Kidney (tissue), 14 donors: ENCODE data around the gene SULF2. TPM values are rescaled to one million over a fixed set of nuclear protein-coding genes. Genes with fewer than 3 reads are reported as not detected.
A peak's percentile ranks its signal among the peaks of the same experiment; 100 is the strongest.

Experiments
- DNase-seq, 5 donors: peaks; one replicate each; pipeline ENCODE4 v3.0.0-alpha.2; 2013 to 2020
- FAIRE-seq: peaks from 2 replicates; lab custom pipeline; 2012; peaks lifted over from hg19 to GRCh38; lab: Jason Lieb, UNC
- H3K27ac ChIP-seq, 2 donors: one replicate each; pipeline ENCODE4 v1.7.0; 2013; ENCODE audit warnings: low read depth in 2 of 2, low read length in 2 of 2, inconsistent platforms in 1 of 2
- H3K27me3 ChIP-seq: one replicate; pipeline ENCODE4 v1.7.1; 2013; ENCODE audit warnings: low read length, inconsistent platforms; ENCODE audit not compliant: control insufficient read depth, insufficient read depth
- H3K36me3 ChIP-seq, 3 donors: one replicate each; pipeline versions ENCODE4 v1.7.0 to v1.7.1; 2013; ENCODE audit warnings: low read length in 3 of 3, control low read depth in 1 of 3, inconsistent platforms in 1 of 3; ENCODE audit not compliant: insufficient read depth in 3 of 3, control insufficient read depth in 2 of 3
- H3K4me1 ChIP-seq, 3 donors: one replicate each; pipeline versions ENCODE4 v1.7.0 to v1.7.1; 2013; ENCODE audit warnings: low read length in 3 of 3, inconsistent platforms in 1 of 3, low read depth in 1 of 3; ENCODE audit not compliant: control insufficient read depth in 2 of 3, insufficient read depth in 2 of 3
- H3K4me3 ChIP-seq, 3 donors: one replicate each; pipeline versions ENCODE4 v1.7.0 to v1.8.1; 2013; ENCODE audit warnings: low read length in 3 of 3, control low read depth in 1 of 3, inconsistent platforms in 1 of 3
- H3K9ac ChIP-seq, 3 donors: one replicate each; pipeline versions ENCODE4 v1.7.0 to v1.7.1; 2013; ENCODE audit warnings: low read length in 3 of 3, control low read depth in 1 of 3, inconsistent platforms in 1 of 3
- H3K9me3 ChIP-seq, 3 donors: one replicate each; pipeline versions ENCODE4 v1.7.0 to v1.7.1; 2013; ENCODE audit warnings: low read length in 3 of 3, control low read depth in 1 of 3, inconsistent platforms in 1 of 3; ENCODE audit not compliant: control insufficient read depth in 2 of 3, insufficient read depth in 1 of 3
- intact Hi-C: fragments of 100-400 bp; cut with DNase I; formaldehyde crosslinking; loops from one replicate; pipeline ENCODE4 v1.11.1; 2022
- polyA plus RNA-seq: library from polyadenylated mRNA; stranded (reverse); fragments of 350-450 nt; fragmentation: Illumina TruSeq; extraction: RNeasy Lipid Tissue Mini Kit (QIAGEN cat#74804); gene quantifications from one replicate; pipeline ENCODE4 v1.2.3, GENCODE V29; 2014; ENCODE audit warnings: low read depth, low replicate concordance; ENCODE audit not compliant: insufficient read depth
- total RNA-seq: library from RNA; stranded (reverse); fragmentation: NEBNext Ultra II Directional; extraction: Animal tissue kit (Norgen Biotek cat#: 25700); gene quantifications from one replicate; pipeline ENCODE4 v1.2.1, GENCODE V29; 2021
- TF ChIP-seq, protein P1 (sequence below): IDR thresholded peaks from 3 replicates; pipeline ENCODE4 v1.5.1; 2012; ENCODE audit warnings: mild to moderate bottlenecking, moderate library complexity, borderline replicate concordance; ENCODE audit not compliant: insufficient read depth; ENCODE audit errors: extremely low read depth
- donor health status: control.
- donor health status: control.
- donor health status: control.
- donor health status: control.
- donor health status: control.
- donor health status: DM: yes; HTN: yes; CAD: no.
- donor health status: Normal renal cell carcinoma (clear cell type).

Gene SULF2
- total and polyA plus RNA-seq, 2 donors from 2014 or later = 85.1 to 257 TPM

DNA sequence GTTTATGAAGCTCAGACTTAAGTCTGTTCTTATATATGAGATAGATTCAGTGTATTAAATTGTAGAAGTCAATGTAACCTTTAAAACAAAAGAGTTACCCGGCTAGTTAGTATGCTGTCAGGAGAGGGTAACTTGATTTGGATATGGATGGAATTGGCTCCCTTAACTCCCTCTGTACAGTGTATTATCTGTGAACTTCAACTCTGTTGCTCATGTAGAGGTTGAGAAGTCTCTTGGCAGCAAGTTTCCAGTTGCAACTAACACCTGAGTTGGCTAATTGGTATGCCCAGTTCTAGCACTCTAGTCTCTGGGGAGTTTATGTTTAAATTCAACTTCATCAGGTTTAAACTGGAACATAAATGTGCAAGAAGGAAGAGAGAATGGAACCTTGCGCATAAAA, 172.6 kb downstream of the SULF2 start:
- H3K4me3 ChIP-seq = no peak overlapping the region
- no peak overlapping the region for H3K9ac ChIP-seq
- DNase-seq = no peak
- no peaks in the 10 kb centered on the region for H3K9me3 ChIP-seq
- TF ChIP-seq, protein P1, sequence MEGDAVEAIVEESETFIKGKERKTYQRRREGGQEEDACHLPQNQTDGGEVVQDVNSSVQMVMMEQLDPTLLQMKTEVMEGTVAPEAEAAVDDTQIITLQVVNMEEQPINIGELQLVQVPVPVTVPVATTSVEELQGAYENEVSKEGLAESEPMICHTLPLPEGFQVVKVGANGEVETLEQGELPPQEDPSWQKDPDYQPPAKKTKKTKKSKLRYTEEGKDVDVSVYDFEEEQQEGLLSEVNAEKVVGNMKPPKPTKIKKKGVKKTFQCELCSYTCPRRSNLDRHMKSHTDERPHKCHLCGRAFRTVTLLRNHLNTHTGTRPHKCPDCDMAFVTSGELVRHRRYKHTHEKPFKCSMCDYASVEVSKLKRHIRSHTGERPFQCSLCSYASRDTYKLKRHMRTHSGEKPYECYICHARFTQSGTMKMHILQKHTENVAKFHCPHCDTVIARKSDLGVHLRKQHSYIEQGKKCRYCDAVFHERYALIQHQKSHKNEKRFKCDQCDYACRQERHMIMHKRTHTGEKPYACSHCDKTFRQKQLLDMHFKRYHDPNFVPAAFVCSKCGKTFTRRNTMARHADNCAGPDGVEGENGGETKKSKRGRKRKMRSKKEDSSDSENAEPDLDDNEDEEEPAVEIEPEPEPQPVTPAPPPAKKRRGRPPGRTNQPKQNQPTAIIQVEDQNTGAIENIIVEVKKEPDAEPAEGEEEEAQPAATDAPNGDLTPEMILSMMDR = no peak
- H3K27me3 ChIP-seq = no peaks in the 10 kb centered on the region
- no peaks in the 10 kb centered on the region for H3K4me1 ChIP-seq
- H3K36me3 ChIP-seq = no peaks in the 10 kb centered on the region
- no peak overlapping the region for H3K27ac ChIP-seq
- intact Hi-C loops = no loop called here
- FAIRE-seq = no peak

DNA sequence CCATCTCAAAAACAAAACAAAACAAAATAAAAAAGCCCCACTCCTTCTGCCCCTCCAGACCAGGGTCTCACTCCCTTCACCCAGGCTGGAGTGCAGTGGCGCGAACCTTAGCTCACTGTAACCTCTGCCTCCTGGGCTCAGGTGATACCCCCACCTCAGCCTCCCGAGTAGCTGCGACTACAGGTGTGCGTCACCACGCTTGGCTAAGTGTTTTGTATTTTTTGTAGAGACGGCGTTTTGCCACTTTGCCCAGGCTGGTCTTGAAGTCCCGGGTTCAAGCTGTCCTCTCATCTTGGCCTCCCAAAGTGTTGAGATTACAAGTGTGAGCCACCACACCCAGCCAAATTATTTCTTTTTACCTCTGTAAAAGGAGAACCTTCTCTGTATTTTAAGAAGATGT, 173.5 kb downstream of the SULF2 start:
- TF ChIP-seq, protein P1 = no peak
- H3K9me3 ChIP-seq = no peaks in the 10 kb centered on the region
- no peak overlapping the region for H3K9ac ChIP-seq
- H3K4me1 ChIP-seq = no peaks in the 10 kb centered on the region
- H3K36me3 ChIP-seq = no peaks in the 10 kb centered on the region
- no peaks in the 10 kb centered on the region for H3K27me3 ChIP-seq
- no peak for DNase-seq
- H3K4me3 ChIP-seq = no peak overlapping the region
- intact Hi-C loops = no loop called here
- no peak overlapping the region for H3K27ac ChIP-seq
- FAIRE-seq = no peak

DNA sequence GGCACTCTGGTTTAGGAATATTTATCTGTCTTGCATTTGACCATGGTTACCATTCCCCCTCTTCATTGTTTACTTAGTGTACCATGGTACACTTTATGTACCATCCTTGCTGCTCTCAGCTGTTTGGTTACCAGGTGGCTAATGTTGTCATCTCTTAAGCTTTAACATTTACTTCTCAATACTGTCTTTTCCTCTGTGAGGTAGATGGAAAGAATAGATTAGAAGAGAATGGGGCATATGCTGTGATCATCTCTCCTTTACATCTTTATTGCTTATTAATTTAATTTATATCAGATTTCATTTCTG, 174.4 kb downstream of the SULF2 start:
- TF ChIP-seq, protein P1 = no peak
- no peak overlapping the region for H3K9ac ChIP-seq

DNA sequence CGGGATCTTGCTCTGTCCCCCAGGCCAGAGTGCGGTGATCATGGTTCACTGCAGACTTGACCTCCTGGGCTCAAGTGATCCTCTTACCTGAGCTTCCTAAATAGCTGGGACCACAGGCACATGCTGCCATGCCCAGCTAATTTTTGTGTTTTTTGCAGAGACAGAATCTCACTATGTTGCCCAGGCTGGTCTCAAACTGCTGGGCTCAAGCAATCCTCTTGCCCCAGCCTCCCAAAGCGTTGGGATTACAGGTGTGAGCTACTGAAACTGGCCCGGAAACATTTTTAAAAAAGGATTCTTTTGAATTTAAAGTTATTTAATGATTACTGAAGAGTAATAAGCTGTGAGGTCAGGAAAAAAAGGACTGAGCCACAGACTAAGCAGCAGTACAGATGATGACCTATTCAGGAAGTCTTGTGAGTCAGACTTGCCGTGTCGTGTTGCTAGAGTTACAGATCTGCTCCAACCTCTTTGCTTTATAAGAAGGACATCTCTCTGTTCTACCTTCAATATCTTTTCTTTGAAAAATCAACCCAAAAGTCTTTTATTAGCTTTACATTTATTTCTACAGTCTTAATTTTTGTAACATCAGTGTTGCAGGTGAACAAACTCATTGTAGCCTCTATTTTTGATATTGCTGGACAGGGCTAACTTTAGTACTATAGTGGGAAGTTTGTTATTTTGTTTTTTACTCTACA, 174.9 kb downstream of the SULF2 start:
- no peaks in the 10 kb centered on the region for H3K27me3 ChIP-seq
- no peak overlapping the region for H3K4me3 ChIP-seq
- no peak overlapping the region for H3K9ac ChIP-seq
- no peaks in the 10 kb centered on the region for H3K9me3 ChIP-seq
- TF ChIP-seq, protein P1 = no peak
- peak in 1 of 5 donors; percentile 45 for DNase-seq
- FAIRE-seq = no peak
- intact Hi-C loops = no loop called here
- peaks cover 0 to 2% (median 0%) of the 10 kb centered on the region in 3 donors for H3K4me1 ChIP-seq
- no peak overlapping the region for H3K27ac ChIP-seq
- no peaks in the 10 kb centered on the region for H3K36me3 ChIP-seq

More for the DNA sequence above, 174.4 kb downstream of the SULF2 start:
- FAIRE-seq (no peak), DNase-seq (no peak)
- Histone ChIP-seq H3K27me3 (no peaks in the 10 kb centered on the region), H3K4me3 (no peak overlapping the region), H3K27ac (no peak overlapping the region), H3K36me3 (no peaks in the 10 kb centered on the region), H3K9me3 (no peaks in the 10 kb centered on the region), H3K4me1 (peaks cover 0 to 2% (median 0%) of the 10 kb centered on the region in 3 donors)
- intact Hi-C loops = no loop called here
